ENCODE results near the gene GPR152. TPM values are rescaled to one million over a fixed set of nuclear protein-coding genes. Genes with fewer than 3 reads are reported as not detected.

Gene GPR152
- total RNA-seq, 6 experiments from 2014 or later: not detected

- no peak for ATAC-seq
Measured at GRCh38 chr11:67472882-67473281, 20.4 kb upstream of the GPR152 start.

GRCh38 chr11:67470337-67471002 lies 17.9 kb upstream of the GPR152 start:
- WGBS (ENCODE audit: insufficient coverage, low coverage, low lambda C conversion rate, missing lambda C conversion rate): 66% methylated on average over 8 of the region's 8 CpGs
- ATAC-seq (no peak), DNase-seq (no peak)
- Histone ChIP-seq H3K4me1 (peaks cover 0 to 43% (median 12%) of the 10 kb centered on the region in 4 donors), H3K27ac (no peak overlapping the region), H3K27me3 (no peaks in the 10 kb centered on the region), H3K9me3 (no peaks in the 10 kb centered on the region), H3K4me3 (no peak overlapping the region), H3K36me3 (no peaks in the 10 kb centered on the region)
- TF ChIP-seq CTCF (IDR thresholded peaks at IDR 0.05) (no peak), POLR2A (IDR thresholded peaks at IDR 0.05) (no peak)
- intact Hi-C loops (cut with DNase I): no loop called here

More at GRCh38 chr11:67472882-67473281, 20.4 kb upstream of the GPR152 start:
- Histone ChIP-seq H3K27ac (no peak overlapping the region), H3K4me1 (peaks cover 0 to 24% (median under 1%) of the 10 kb centered on the region in 4 donors), H3K36me3 (no peaks in the 10 kb centered on the region), H3K27me3 (no peaks in the 10 kb centered on the region), H3K9me3 (no peaks in the 10 kb centered on the region), H3K4me3 (no peak overlapping the region)
- WGBS (ENCODE audit: insufficient coverage, low coverage, low lambda C conversion rate, missing lambda C conversion rate): 29% methylated on average over 4 of the region's 7 CpGs
- intact Hi-C loops (cut with DNase I): no loop called here
- DNase-seq: peak in 1 of 3 donors; percentile 21
- TF ChIP-seq POLR2A (IDR thresholded peaks at IDR 0.05) (no peak), CTCF (IDR thresholded peaks at IDR 0.05) (no peak)

- Histone ChIP-seq H3K36me3 (no peaks in the 10 kb centered on the region), H3K27ac (peak overlapping the region; percentile 62 to 87 (median 85)), H3K4me1 (peaks cover 0 to 39% (median 13%) of the 10 kb centered on the region in 4 donors), H3K27me3 (no peaks in the 10 kb centered on the region), H3K4me3 (peak overlapping the region; percentile 90 to 96 (median 95)), H3K9me3 (no peaks in the 10 kb centered on the region)
- ATAC-seq (no peak), DNase-seq (no peak)
- no peak for TF ChIP-seq CTCF (IDR thresholded peaks at IDR 0.05)
- TF ChIP-seq POLR2A (IDR thresholded peaks at IDR 0.05): no peak
- 24% methylated on average over 7 of the region's 9 CpGs for WGBS (ENCODE audit: insufficient coverage, low coverage, low lambda C conversion rate, missing lambda C conversion rate)
- intact Hi-C loops (cut with DNase I): loop anchor here in 1 of 2 donors (5.0 kb wide), 1 partner anchor 38 kb away; the partner anchor contains the start of genes CDK2AP2 and PITPNM1
Measured at GRCh38 chr11:67469508-67469811, 16.9 kb upstream of the GPR152 start.

- intact Hi-C loops (cut with DNase I): loop anchor here in 1 of 2 donors (5.0 kb wide), 1 partner anchor 38 kb away; the partner anchor contains the start of genes CDK2AP2 and PITPNM1
- H3K4me1 ChIP-seq: peaks cover 0 to 40% (median 15%) of the 10 kb centered on the region in 4 donors
- no CpG with 5 or more reads among the region's 76 CpGs for WGBS (ENCODE audit: insufficient coverage, low coverage, low lambda C conversion rate, missing lambda C conversion rate)
- peak; percentile 74 to 87 (median 82) for ATAC-seq
- H3K36me3 ChIP-seq: no peaks in the 10 kb centered on the region
- TF ChIP-seq CTCF (IDR thresholded peaks at IDR 0.05): peak; percentile 42 to 52 (median 44)
- TF ChIP-seq POLR2A (IDR thresholded peaks at IDR 0.05): peak; percentile 80
- peak within 1 kb of the TSS; percentile 90 to 96 (median 95) for H3K4me3 ChIP-seq
- no peaks in the 10 kb centered on the region for H3K9me3 ChIP-seq
- no peaks in the 10 kb centered on the region for H3K27me3 ChIP-seq
- peak within 1 kb of the TSS; percentile 62 to 87 (median 85) for H3K27ac ChIP-seq
- DNase-seq: peak; percentile 95 to 96 (median 95)
Measured at GRCh38 chr11:67468759-67469507, 16.4 kb upstream of the GPR152 start, which contains the start of gene TMEM134. Gene TMEM134 (minus strand): TSS chr11:67469251. CDS start chr11:67469192, 59 bp downstream.

Data from right lobe of liver (tissue), 6 donors.